Measurements from ENCODE around the gene OPCML. TPM values are rescaled to one million over a fixed set of nuclear protein-coding genes. Genes with fewer than 3 reads are reported as not detected.

OPCML gene
- total RNA-seq, 2 experiments from 2014 or later, result not detected

GRCh38 chr11:132942611-132943356 lies 589.5 kb downstream of the OPCML start:
- peaks cover 45% of the 10 kb centered on the region for H3K27me3 Mint-ChIP-seq
- peak overlapping the region; percentile 37 for H3K4me3 Mint-ChIP-seq
- H3K4me1 Mint-ChIP-seq, result no peaks in the 10 kb centered on the region
- DNase-seq (no peak), ATAC-seq (ENCODE audit: low read depth) (no peak)
- POLR2A ChIA-PET, result no interaction called here
- no peak overlapping the region for H3K27ac Mint-ChIP-seq
- H3K36me3 Mint-ChIP-seq, result no peaks in the 10 kb centered on the region
- no peaks in the 10 kb centered on the region for H3K9me3 Mint-ChIP-seq

GRCh38 chr11:132941761-132942160 lies 590.5 kb downstream of the OPCML start:
- no peak overlapping the region for H3K27ac Mint-ChIP-seq
- POLR2A ChIA-PET, result no interaction called here

DNA sequence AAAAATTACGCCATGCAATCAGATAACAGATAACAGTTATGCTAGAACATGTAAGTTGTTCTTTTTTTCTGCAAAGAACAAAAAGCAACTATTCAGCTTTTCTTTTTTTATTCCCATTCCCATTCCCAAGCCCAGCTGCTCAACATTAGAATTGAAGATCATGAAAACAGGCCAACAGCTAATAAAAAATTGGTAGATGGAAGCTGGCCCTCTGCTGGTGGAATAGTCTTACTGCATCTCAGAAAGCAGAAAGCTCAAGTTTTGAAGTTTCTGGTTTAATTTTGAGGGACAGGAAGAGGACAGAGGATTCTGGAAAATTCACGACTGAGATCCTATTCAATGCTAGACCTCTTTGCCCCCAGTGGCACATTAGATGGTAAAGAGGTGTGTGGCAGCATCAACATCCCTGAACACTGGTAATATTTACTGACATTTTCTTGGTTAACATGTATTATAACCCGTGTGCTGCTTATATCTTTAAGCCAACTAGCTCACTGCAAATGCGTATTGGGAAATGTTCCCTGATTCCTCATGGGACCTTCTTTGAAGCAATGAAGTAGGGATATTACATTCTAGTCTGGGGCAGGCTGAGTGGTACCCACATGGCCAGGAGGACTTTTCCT lies 591.2 kb downstream of the OPCML start:
- H3K27me3 Mint-ChIP-seq, result peaks cover 36% of the 10 kb centered on the region
- no peak overlapping the region for H3K27ac Mint-ChIP-seq
- H3K4me1 Mint-ChIP-seq, result no peaks in the 10 kb centered on the region
- DNase-seq, result no peak
- no peak overlapping the region for H3K4me3 Mint-ChIP-seq
- H3K9me3 Mint-ChIP-seq, result no peaks in the 10 kb centered on the region
- POLR2A ChIA-PET, result no interaction called here
- no peak for ATAC-seq (ENCODE audit: low read depth)
- H3K36me3 Mint-ChIP-seq, result no peaks in the 10 kb centered on the region

More at GRCh38 chr11:132941761-132942160, 590.5 kb downstream of the OPCML start:
- Mint-ChIP-seq H3K4me3 (no peak overlapping the region), H3K4me1 (no peaks in the 10 kb centered on the region), H3K9me3 (no peaks in the 10 kb centered on the region), H3K36me3 (no peaks in the 10 kb centered on the region), H3K27me3 (peaks cover 41% of the 10 kb centered on the region)
- DNase-seq (no peak), ATAC-seq (ENCODE audit: low read depth) (no peak)

DNA sequence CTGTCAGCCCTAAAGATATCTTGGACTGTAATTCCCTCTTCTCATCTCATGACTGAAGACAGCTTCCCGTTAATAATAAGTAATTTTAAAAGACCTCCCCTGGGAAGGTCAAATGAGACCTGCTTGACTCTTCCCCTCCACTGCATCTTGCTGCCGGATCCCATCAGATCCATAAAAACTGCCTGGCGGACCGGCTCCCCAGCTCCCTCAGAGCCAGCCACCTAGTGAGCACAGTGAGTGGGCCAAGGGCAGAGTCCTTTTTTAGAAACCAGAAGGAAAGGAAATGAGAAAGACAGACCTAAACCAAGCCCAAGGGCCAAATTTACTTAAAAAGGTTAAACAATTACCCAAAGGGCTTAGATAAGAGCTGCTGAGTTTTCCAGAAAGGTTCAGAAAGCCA lies 595.3 kb downstream of the OPCML start:
- H3K27me3 Mint-ChIP-seq, result peaks cover 8% of the 10 kb centered on the region
- no peak for ATAC-seq (ENCODE audit: low read depth)
- H3K4me1 Mint-ChIP-seq, result no peaks in the 10 kb centered on the region
- no peak overlapping the region for H3K4me3 Mint-ChIP-seq
- no peaks in the 10 kb centered on the region for H3K36me3 Mint-ChIP-seq
- POLR2A ChIA-PET, result no interaction called here
- no peak overlapping the region for H3K27ac Mint-ChIP-seq
- no peak for DNase-seq
- no peaks in the 10 kb centered on the region for H3K9me3 Mint-ChIP-seq

DNA sequence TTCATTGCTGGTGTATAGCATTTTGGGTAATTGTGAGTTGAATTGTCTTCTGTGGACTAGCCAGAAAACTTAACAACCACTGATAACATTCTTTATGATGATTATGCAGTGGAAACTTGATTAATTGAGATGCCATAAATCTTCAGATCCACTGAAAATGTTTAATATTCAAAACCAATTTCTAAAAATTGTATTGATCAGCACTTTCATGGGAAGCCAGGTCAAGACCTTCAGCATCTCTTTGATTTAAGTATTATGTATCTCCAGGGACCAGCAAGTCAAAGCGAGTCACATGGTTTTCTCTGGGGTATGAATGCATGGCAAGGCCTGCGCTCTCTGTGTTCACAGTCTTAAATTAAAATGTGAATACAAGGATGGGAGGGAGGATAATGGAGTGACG lies 596.9 kb downstream of the OPCML start:
- no peaks in the 10 kb centered on the region for H3K27me3 Mint-ChIP-seq
- no peaks in the 10 kb centered on the region for H3K36me3 Mint-ChIP-seq
- H3K4me3 Mint-ChIP-seq, result no peak overlapping the region
- peaks cover 1% of the 10 kb centered on the region for H3K9me3 Mint-ChIP-seq
- POLR2A ChIA-PET, result no interaction called here
- DNase-seq (no peak), ATAC-seq (ENCODE audit: low read depth) (no peak)
- H3K4me1 Mint-ChIP-seq, result no peaks in the 10 kb centered on the region
- no peak overlapping the region for H3K27ac Mint-ChIP-seq

DNA sequence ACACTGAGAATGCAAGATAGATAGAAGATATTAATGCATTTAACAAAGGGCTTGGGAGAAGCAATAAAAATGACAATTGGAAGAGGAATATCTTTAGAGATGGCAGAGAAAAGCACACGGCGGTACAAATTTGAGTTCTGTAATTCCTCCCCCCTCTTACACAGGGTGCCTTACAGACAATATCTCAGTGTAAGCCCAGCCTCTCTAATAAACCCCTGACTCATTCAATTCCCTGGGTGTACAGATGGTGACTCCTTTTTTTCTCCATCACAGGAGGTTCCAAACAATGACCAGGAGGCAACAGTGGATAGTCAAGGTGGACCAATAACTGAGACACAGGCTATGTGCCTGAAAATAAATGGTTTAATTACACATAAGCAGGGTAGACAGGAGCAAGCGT lies 598.6 kb downstream of the OPCML start:
- Mint-ChIP-seq H3K27ac (no peak overlapping the region), H3K4me3 (no peak overlapping the region), H3K9me3 (peaks cover 2% of the 10 kb centered on the region), H3K36me3 (no peaks in the 10 kb centered on the region), H3K4me1 (no peaks in the 10 kb centered on the region), H3K27me3 (peaks cover 3% of the 10 kb centered on the region)
- DNase-seq, result no peak
- no peak for ATAC-seq (ENCODE audit: low read depth)
- POLR2A ChIA-PET, result no interaction called here

DNA sequence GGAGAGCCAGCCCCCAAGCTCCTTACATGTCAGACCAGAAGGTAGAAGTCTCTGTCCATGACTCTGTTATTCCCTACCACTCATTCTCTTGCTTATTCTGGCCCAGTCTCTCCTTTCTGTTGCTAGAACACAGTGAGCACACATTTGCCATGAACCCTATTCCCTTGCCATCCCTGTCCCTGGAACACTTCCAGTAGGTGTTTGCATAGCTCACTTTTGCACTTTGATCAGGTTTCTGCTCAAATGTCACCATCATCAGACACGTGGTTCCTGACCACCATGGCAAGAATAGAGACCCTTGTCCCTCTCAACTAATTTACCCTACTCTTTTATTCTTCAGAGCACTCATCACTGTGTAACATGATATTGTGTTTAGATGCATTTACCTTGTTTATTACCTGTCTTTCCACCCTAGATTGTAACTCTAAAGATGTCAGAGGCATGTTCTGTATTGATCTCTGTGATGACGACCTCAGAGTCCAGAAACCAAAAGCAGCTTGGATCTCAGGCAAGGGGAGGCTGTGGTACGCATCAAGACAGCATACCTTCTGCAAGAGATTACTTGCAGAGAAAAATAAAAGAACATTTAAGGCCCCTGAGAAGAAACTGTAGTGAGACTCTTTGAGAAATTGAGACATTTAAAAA lies 606.4 kb downstream of the OPCML start:
- Mint-ChIP-seq H3K9me3 (peaks cover 1% of the 10 kb centered on the region), H3K36me3 (no peaks in the 10 kb centered on the region), H3K4me1 (no peaks in the 10 kb centered on the region), H3K4me3 (no peak overlapping the region), H3K27me3 (peaks cover 5% of the 10 kb centered on the region), H3K27ac (no peak overlapping the region)
- POLR2A ChIA-PET, result no interaction called here
- ATAC-seq (ENCODE audit: low read depth) (no peak), DNase-seq (no peak)

DNA sequence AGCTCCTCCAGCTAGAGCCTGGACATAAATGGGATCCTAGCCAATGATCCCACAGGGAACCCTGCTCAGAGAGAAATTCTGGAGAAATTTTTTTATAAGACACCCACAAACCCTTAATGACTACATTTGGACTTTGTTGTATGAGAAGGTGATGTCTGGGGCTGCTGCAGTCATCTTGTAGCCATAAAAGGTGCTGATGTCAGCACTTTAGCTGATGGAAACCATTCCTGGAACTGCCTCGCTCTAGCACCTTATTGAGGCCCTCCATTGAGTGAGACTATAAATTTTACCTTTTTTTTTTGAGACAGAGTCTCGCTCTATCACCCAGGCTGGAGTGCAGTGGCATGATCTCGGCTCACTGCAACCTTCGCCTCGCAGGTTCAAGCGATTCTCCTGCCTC lies 610.7 kb downstream of the OPCML start:
- H3K4me1 Mint-ChIP-seq, result no peaks in the 10 kb centered on the region
- no peaks in the 10 kb centered on the region for H3K36me3 Mint-ChIP-seq
- no peak overlapping the region for H3K4me3 Mint-ChIP-seq
- POLR2A ChIA-PET, result no interaction called here
- no peaks in the 10 kb centered on the region for H3K27me3 Mint-ChIP-seq
- H3K27ac Mint-ChIP-seq, result no peak overlapping the region
- H3K9me3 Mint-ChIP-seq, result no peaks in the 10 kb centered on the region
- ATAC-seq (ENCODE audit: low read depth) (no peak), DNase-seq (no peak)

- ATAC-seq (ENCODE audit: low read depth), result no peak
- no peaks in the 10 kb centered on the region for H3K27me3 Mint-ChIP-seq
- POLR2A ChIA-PET, result no interaction called here
Observed at GRCh38 chr11:132920451-132921096, 611.7 kb downstream of the OPCML start.

DNA sequence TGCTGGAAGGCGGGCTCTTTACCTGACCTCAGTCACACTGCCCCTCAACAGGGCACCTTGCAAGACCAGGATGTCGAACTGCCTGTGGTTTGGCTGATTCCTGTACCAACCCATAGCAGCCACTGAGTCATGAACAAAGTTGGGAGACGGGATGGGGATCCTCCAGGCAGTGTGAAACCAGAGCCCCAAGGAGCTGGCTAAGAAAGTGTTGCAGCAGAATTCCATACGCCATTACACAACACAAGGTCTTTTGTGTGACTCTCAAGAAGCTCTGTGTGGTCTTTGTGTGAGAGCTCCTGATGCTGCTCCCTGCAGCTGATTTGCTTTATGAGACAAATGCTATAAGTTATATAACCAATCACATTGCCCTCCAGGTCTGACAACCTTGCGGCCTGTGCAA lies 617.7 kb downstream of the OPCML start:
- no peak for DNase-seq
- Mint-ChIP-seq H3K27ac (no peak overlapping the region), H3K9me3 (no peaks in the 10 kb centered on the region), H3K36me3 (no peaks in the 10 kb centered on the region), H3K4me3 (no peak overlapping the region), H3K27me3 (no peaks in the 10 kb centered on the region), H3K4me1 (no peaks in the 10 kb centered on the region)
- ATAC-seq (ENCODE audit: low read depth), result no peak
- POLR2A ChIA-PET, result no interaction called here

More at GRCh38 chr11:132920451-132921096, 611.7 kb downstream of the OPCML start:
- no peaks in the 10 kb centered on the region for H3K36me3 Mint-ChIP-seq
- no peaks in the 10 kb centered on the region for H3K4me1 Mint-ChIP-seq
- H3K4me3 Mint-ChIP-seq, result no peak overlapping the region
- H3K27ac Mint-ChIP-seq, result no peak overlapping the region
- DNase-seq, result no peak
- no peaks in the 10 kb centered on the region for H3K9me3 Mint-ChIP-seq

- H3K36me3 Mint-ChIP-seq, result no peaks in the 10 kb centered on the region
- no peak overlapping the region for H3K4me3 Mint-ChIP-seq
- no peak overlapping the region for H3K27ac Mint-ChIP-seq
- H3K4me1 Mint-ChIP-seq, result no peaks in the 10 kb centered on the region
- no peak for ATAC-seq (ENCODE audit: low read depth)
- H3K9me3 Mint-ChIP-seq, result no peaks in the 10 kb centered on the region
- POLR2A ChIA-PET, result no interaction called here
- H3K27me3 Mint-ChIP-seq, result no peaks in the 10 kb centered on the region
- no peak for DNase-seq
Observed at GRCh38 chr11:132913886-132914285, 618.4 kb downstream of the OPCML start.

GRCh38 chr11:132913295-132913694 lies 619.0 kb downstream of the OPCML start:
- Mint-ChIP-seq H3K27ac (no peak overlapping the region), H3K9me3 (no peaks in the 10 kb centered on the region), H3K4me3 (no peak overlapping the region), H3K4me1 (no peaks in the 10 kb centered on the region), H3K36me3 (no peaks in the 10 kb centered on the region), H3K27me3 (no peaks in the 10 kb centered on the region)
- POLR2A ChIA-PET, result no interaction called here
- ATAC-seq (ENCODE audit: low read depth) (no peak), DNase-seq (no peak)

DNA sequence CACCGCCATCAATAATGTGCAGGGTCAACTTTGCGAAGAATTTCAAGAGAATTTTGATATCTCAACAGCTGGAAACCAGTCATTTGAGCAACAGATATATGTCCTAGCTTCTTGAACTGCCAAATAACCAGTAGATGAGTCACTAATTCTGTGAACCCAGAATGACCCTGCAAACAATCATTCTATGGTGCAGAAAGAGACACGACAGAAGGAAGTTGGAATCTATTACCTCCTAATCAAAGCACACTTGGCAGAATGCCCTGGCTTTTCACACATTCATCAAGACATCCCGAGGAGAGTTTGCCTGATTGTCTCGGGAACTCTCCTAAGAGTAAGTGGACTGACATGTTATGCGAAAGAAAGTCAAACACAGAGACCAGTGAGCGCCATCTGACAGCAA lies 621.1 kb downstream of the OPCML start:
- H3K9me3 Mint-ChIP-seq, result no peaks in the 10 kb centered on the region
- H3K4me3 Mint-ChIP-seq, result no peak overlapping the region
- ATAC-seq (ENCODE audit: low read depth) (no peak), DNase-seq (no peak)
- POLR2A ChIA-PET, result no interaction called here
- H3K4me1 Mint-ChIP-seq, result no peaks in the 10 kb centered on the region
- H3K27me3 Mint-ChIP-seq, result no peaks in the 10 kb centered on the region
- H3K36me3 Mint-ChIP-seq, result no peaks in the 10 kb centered on the region
- H3K27ac Mint-ChIP-seq, result no peak overlapping the region
